HepG2 (cell line): ENCODE data around the gene SPDYE4. TPM values are rescaled to one million over a fixed set of nuclear protein-coding genes. Genes with fewer than 3 reads are reported as not detected.

Experiments used
- ATAC-seq: fragments of 200-7000 bp; cut with Tn5 transposase; 3 replicates; pipeline ENCODE4 v1.9.1; 2020; ENCODE audit warnings: mild to moderate bottlenecking, moderate library complexity
- BruUV-seq: library from RNA; stranded (reverse); fragments of 400-500 nt; replicated peaks from 2 replicates; lab custom pipeline; 2021; lab: Mats Ljungman, UMichigan
- CTCF ChIA-PET: fragments of 300-600 bp; formaldehyde crosslinking; extraction: SDS; loops from one replicate; lab custom pipeline; 2021; ENCODE audit warnings: low total read pairs, inconsistent platforms, low intra/inter-chr PET ratio; lab: Yijun Ruan, JAX
- POLR2A ChIA-PET: fragments of 350-600 bp; sonication (Branson Sonifier 250); formaldehyde crosslinking; loops from one replicate; lab custom pipeline; 2020; ENCODE audit warnings: antibody characterized with exemption, inconsistent platforms; lab: Yijun Ruan, JAX
- DNase-seq: peaks from one replicate; pipeline ENCODE4 v3.0.0-alpha.2; 2015; ENCODE audit warnings: low spot score
- FAIRE-seq: peaks from 3 replicates; lab custom pipeline; 2011; peaks lifted over from hg19 to GRCh38; lab: Jason Lieb, UNC
- H2AFZ ChIP-seq: one replicate; pipeline ENCODE4 v1.6.1; 2011; ENCODE audit warnings: low read length, inconsistent platforms
- H3K27ac ChIP-seq: fragments of 300-600 bp; 3 replicates; pipeline ENCODE4 v1.8.0; 2011; ENCODE audit warnings: mixed run types, mild to moderate bottlenecking, mixed read lengths, low read length, inconsistent platforms; ENCODE audit not compliant: insufficient read depth; ENCODE audit errors: extremely low read length
- H3K27me3 ChIP-seq, 2 experiments: fragments of 200-600 bp in 1 of 2; 2 replicates in 1 of 2; 3 replicates in 1 of 2; pipeline versions ENCODE4 v1.6.0 to v1.8.0; 2011; ENCODE audit warnings: low read length in 2 of 2, mild to moderate bottlenecking in 2 of 2, moderate library complexity in 2 of 2, inconsistent platforms in 1 of 2; ENCODE audit not compliant: insufficient read depth in 2 of 2, control insufficient read depth in 1 of 2
- H3K36me3 ChIP-seq, 2 experiments: fragments of 200-600 bp in 1 of 2; replicated peaks in 1 of 2; 2 replicates in 1 of 2; 3 replicates in 1 of 2; pipeline versions ENCODE4 v1.5.1 to v1.8.0; 2011; ENCODE audit warnings: low read length in 2 of 2, inconsistent platforms in 1 of 2; ENCODE audit not compliant: insufficient read depth in 2 of 2, control insufficient read depth in 1 of 2
- H3K4me1 ChIP-seq: 2 replicates; pipeline ENCODE4 v1.5.1; 2012; ENCODE audit warnings: low read length, inconsistent platforms; ENCODE audit not compliant: insufficient read depth
- H3K4me2 ChIP-seq: 2 replicates; pipeline ENCODE4 v1.6.0; 2011; ENCODE audit warnings: low read depth, low read length, inconsistent platforms
- H3K4me3 ChIP-seq, 3 experiments: fragments of 200-600 bp in 1 of 3; sonication (generic), shearing (Covaris generic) in 1 of 3; replicated peaks in 1 of 3; 2 replicates each; pipeline ENCODE4 v1.5.1; 2011 to 2016; ENCODE audit warnings: low read length in 3 of 3, inconsistent platforms in 2 of 3, low read depth in 2 of 3, mild to moderate bottlenecking in 2 of 3, control low read depth in 1 of 3, mixed read lengths in 1 of 3; ENCODE audit not compliant: insufficient read depth in 1 of 3
- H3K79me2 ChIP-seq: one replicate; pipeline ENCODE4 v1.6.1; 2011; ENCODE audit warnings: low read length, inconsistent platforms; ENCODE audit not compliant: insufficient read depth
- H3K9ac ChIP-seq: 2 replicates; pipeline ENCODE4 v1.6.0; 2011; ENCODE audit warnings: mild to moderate bottlenecking, low read depth, low read length, inconsistent platforms; ENCODE audit not compliant: insufficient read depth
- H3K9me3 ChIP-seq: 2 replicates; pipeline ENCODE4 v1.5.1; 2012; ENCODE audit warnings: mild to moderate bottlenecking, low read length
- H4K20me1 ChIP-seq: 2 replicates; pipeline ENCODE4 v1.6.0; 2011; ENCODE audit warnings: inconsistent platforms, mild to moderate bottlenecking, low read length, moderate library complexity; ENCODE audit not compliant: insufficient read depth
- ARID3A ChIP-seq: IDR thresholded peaks from 2 replicates; pipeline ENCODE4 v1.6.1; 2012; ENCODE audit warnings: low read depth, low read length, improper control_type of control experiment
- ARNT2 ChIP-seq: sonication (generic); formaldehyde crosslinking; IDR thresholded peaks from 2 replicates; pipeline ENCODE4 v1.8.0; 2022; ENCODE audit warnings: mild to moderate bottlenecking, low read depth, missing genetic modification reagents, moderate library complexity
- CTCF ChIP-seq: sonication (generic); formaldehyde crosslinking; IDR thresholded peaks from 2 replicates; pipeline ENCODE4 v1.5.0; 2020; ENCODE audit warnings: mild to moderate bottlenecking, missing genetic modification reagents, moderate library complexity
- FOXA1 ChIP-seq, 2 experiments: fragments of 450-650 bp in 1 of 2; sonication (generic) in 1 of 2; formaldehyde crosslinking in 1 of 2; IDR thresholded peaks; 2 replicates each; pipeline versions ENCODE4 v1.4.0 to v1.6.1; 2016 to 2020; ENCODE audit warnings: missing genetic modification reagents in 1 of 2
- FOXA3 ChIP-seq: IDR thresholded peaks from 2 replicates; pipeline ENCODE4 v1.6.1; 2016; ENCODE audit warnings: missing genetic modification reagents, missing compliant biosample characterization
- FOXK1 ChIP-seq: sonication (generic); formaldehyde crosslinking; IDR thresholded peaks from 2 replicates; pipeline ENCODE4 v1.4.0; 2020; ENCODE audit warnings: low read depth, missing genetic modification reagents, borderline replicate concordance
- KDM4B ChIP-seq: sonication (generic); formaldehyde crosslinking; IDR thresholded peaks from 2 replicates; pipeline ENCODE4 v1.4.0; 2020; ENCODE audit warnings: missing genetic modification reagents
- MIXL1 ChIP-seq: IDR thresholded peaks from 2 replicates; pipeline ENCODE4 v1.6.1; 2016
- NR3C1 ChIP-seq: sonication (generic); formaldehyde crosslinking; IDR thresholded peaks from 2 replicates; pipeline ENCODE4 v1.4.0; 2020; ENCODE audit warnings: missing genetic modification reagents
- PHF21A ChIP-seq: sonication (generic); formaldehyde crosslinking; IDR thresholded peaks from 2 replicates; pipeline ENCODE4 v1.5.0; 2020; ENCODE audit warnings: mild to moderate bottlenecking, missing genetic modification reagents
- SMC3 ChIP-seq: IDR thresholded peaks from 2 replicates; pipeline ENCODE4 v1.6.1; 2011; ENCODE audit warnings: low read length, improper control_type of control experiment
- SP5 ChIP-seq: IDR thresholded peaks from 2 replicates; pipeline ENCODE4 v1.6.1; 2016; ENCODE audit warnings: low read depth, borderline replicate concordance
- SRSF9 ChIP-seq: fragments of 200-400 bp; formaldehyde crosslinking; IDR thresholded peaks from 2 replicates; pipeline ENCODE4 v1.6.1; 2018; ENCODE audit warnings: borderline replicate concordance, mild to moderate bottlenecking, low read depth, low read length; ENCODE audit not compliant: insufficient read depth, poor library complexity, severe bottlenecking
- STAG1 ChIP-seq: sonication (generic); formaldehyde crosslinking; IDR thresholded peaks from 2 replicates; pipeline ENCODE4 v1.4.0; 2020; ENCODE audit warnings: missing genetic modification reagents
- ZC3H4 ChIP-seq: sonication (generic); formaldehyde crosslinking; IDR thresholded peaks from 2 replicates; pipeline ENCODE4 v1.4.0; 2020; ENCODE audit warnings: missing genetic modification reagents, borderline replicate concordance
- ZEB1 ChIP-seq: IDR thresholded peaks from 2 replicates; pipeline ENCODE4 v1.6.1; 2012; ENCODE audit warnings: mild to moderate bottlenecking, low read depth, inconsistent platforms; ENCODE audit not compliant: insufficient replicate concordance
- WGBS: methylation state at CpG from one replicate; pipeline ENCODE4 v1.1.6; 2017; ENCODE audit warnings: low lambda C conversion rate; 5-methylcytosine and 5-hydroxymethylcytosine counted together
- in situ Hi-C: cut with HindIII; loops from 2 replicates; pipeline ENCODE4 v1.10.0; 2017; ENCODE audit warnings: low pct_unique_long_range_greater_than_20kb; ENCODE audit not compliant: extremely low pct_ligation_motif_present
- intact Hi-C: fragments of 100-400 bp; cut with micrococcal nuclease; formaldehyde crosslinking; loops from one replicate; pipeline ENCODE4 v1.10.0; 2022; ENCODE audit not compliant: unreplicated experiment
- polyA plus RNA-seq, 8 experiments: library from polyadenylated mRNA; depleted of rRNA in 3 of 8; stranded (reverse) in 7 of 8; unstranded in 1 of 8; fragments of >200 nt; fragmentation: Illumina TruSeq in 4 of 8; extraction: Trizol in 4 of 8; gene quantifications; 2 replicates each; pipeline versions ENCODE4 v1.2.1 to v1.2.3, GENCODE V29; 2011 to 2016; ENCODE audit warnings: low read depth in 4 of 8, missing spikeins in 1 of 8, mixed read lengths in 1 of 8; ENCODE audit not compliant: insufficient read depth in 1 of 8
- total RNA-seq, 5 experiments: library from RNA; depleted of rRNA; stranded (reverse); fragments of >200 nt; fragmentation: Illumina TruSeq; extraction: Trizol; gene quantifications; 2 replicates each; pipeline ENCODE4 v1.2.3, GENCODE V29; 2016; ENCODE audit warnings: low read depth in 1 of 5

SPDYE4 gene
- total and polyA plus RNA-seq, 2 of the 13 experiments (the other 11 are each of a cell fraction or from before 2014, with no cell fraction given), result not detected

- no peaks in the 10 kb centered on the region for H3K4me1 ChIP-seq
- H3K9me3 ChIP-seq, result no peaks in the 10 kb centered on the region
- no peak overlapping the region for H2AFZ ChIP-seq
- peaks cover 8 to 58% of the 10 kb centered on the region in 2 experiments for H3K27me3 ChIP-seq
- DNase-seq, result no peak
- no peaks in the 10 kb centered on the region for H3K36me3 ChIP-seq
- ATAC-seq, result no peak
- WGBS, result 2% methylated on average over 8 of the region's 8 CpGs
- intact Hi-C loops (loop anchor here (1.0 kb wide), 1 partner anchor 33 kb away; no protein-coding TSS in a partner anchor), in situ Hi-C loops (no loop called here)
- ChIA-PET CTCF (no interaction called here), POLR2A (no interaction called here)
- no peak overlapping the region for H3K4me2 ChIP-seq
- FAIRE-seq, result no peak
- no TSS peak for BruUV-seq
- H3K27ac ChIP-seq, result no peak overlapping the region
- no peak overlapping the region for H3K9ac ChIP-seq
- H3K4me3 ChIP-seq, result no peak overlapping the region
- TF ChIP-seq ARNT2 (CRISPR knock-in tag) (no peak), SP5 (CRISPR knock-in tag) (no peak), ZEB1 (no peak)
- H3K79me2 ChIP-seq, result no peaks in the 10 kb centered on the region
- no peaks in the 10 kb centered on the region for H4K20me1 ChIP-seq
Observed at GRCh38 chr17:8754890-8755289, 3.5 kb downstream of the SPDYE4 start.

GRCh38 chr17:8753976-8754440, 4.3 kb downstream of the SPDYE4 start:
- BruUV-seq, result no TSS peak
- peak; percentile 34 for DNase-seq
- peak; percentile 49 for FAIRE-seq

More at GRCh38 chr17:8753976-8754440, 4.3 kb downstream of the SPDYE4 start:
- intact Hi-C loops (loop anchor here (1.0 kb wide), 1 partner anchor 34 kb away; no protein-coding TSS in a partner anchor), in situ Hi-C loops (no loop called here)
- Histone ChIP-seq H3K79me2 (no peaks in the 10 kb centered on the region), H3K4me2 (no peak overlapping the region), H4K20me1 (no peaks in the 10 kb centered on the region), H3K27ac (no peak overlapping the region), H3K9ac (no peak overlapping the region), H3K4me3 (no peak overlapping the region), H3K36me3 (no peaks in the 10 kb centered on the region), H3K4me1 (no peaks in the 10 kb centered on the region)
- POLR2A ChIA-PET, result no interaction called here
- ATAC-seq, result peak; percentile 83
- peak; percentile 39 for TF ChIP-seq STAG1
- no peak for TF ChIP-seq ZC3H4 (CRISPR knock-in tag)
- peak; percentile 56 for TF ChIP-seq CTCF
- TF ChIP-seq NR3C1 (CRISPR knock-in tag), result no peak
- TF ChIP-seq SRSF9, result no peak
- peak; percentile 56 for TF ChIP-seq FOXA1 (IDR thresholded peaks at IDR 0.05)
- TF ChIP-seq FOXA1 (CRISPR knock-in tag; IDR thresholded peaks at IDR 0.05), result peak; percentile 96
- peak; percentile 55; the same call in 1 of the 2 replicates for TF ChIP-seq FOXK1 (CRISPR knock-in tag)
- TF ChIP-seq ARID3A, result 0 out of 2 replicates have a peak, but pooled peaks have one; percentile 32
- TF ChIP-seq MIXL1 (CRISPR knock-in tag), result 0 out of 2 replicates have a peak, but pooled peaks have one; percentile 38
- TF ChIP-seq KDM4B (CRISPR knock-in tag), result no peak
- no peak for TF ChIP-seq PHF21A
- TF ChIP-seq FOXA3, result peak; percentile 94
- TF ChIP-seq SMC3, result peak; percentile 42; the same call in 1 of the 2 replicates
- TF ChIP-seq, all 625 proteins: peak for 8
- H3K27me3 ChIP-seq, result peaks cover 8 to 53% of the 10 kb centered on the region in 2 experiments
- CTCF ChIA-PET, result interaction anchor here (0.9 to 1.1 kb wide), 2 partner anchors 32 to 141 kb away, joined by 4 to 6 read pairs; no protein-coding TSS in a partner anchor
- H3K9me3 ChIP-seq, result no peaks in the 10 kb centered on the region
- H2AFZ ChIP-seq, result no peak overlapping the region
- 0% methylated on average over 1 of the region's 1 CpG for WGBS
